GM19455 (cell line): ENCODE data around the gene XK.
"Not testable (repeated sequence)": the region's sequence is repeated elsewhere in the genome, so short reads cannot be mapped to it uniquely, and the experiment has no call there.

Source experiments
- ATAC-seq: cut with Tn5 transposase; IDR thresholded peaks from one replicate; pipeline ENCODE4 v1.9.1; 2021; ENCODE audit not compliant: unreplicated experiment

The XK gene

GRCh38 chrX:37752281-37752680 is 66.7 kb downstream of the XK start:
- no peak for ATAC-seq

GRCh38 chrX:37752936-37753335 is 67.3 kb downstream of the XK start:
- ATAC-seq, result no peak

GRCh38 chrX:37753384-37753783 is 67.8 kb downstream of the XK start:
- no peak for ATAC-seq

- ATAC-seq, result no peak
These were observed 68.9 kb downstream of the XK start for GRCh38 chrX:37754516-37754915.

- ATAC-seq, result peak; percentile 96
These were observed 69.4 kb downstream of the XK start for GRCh38 chrX:37755025-37755424.

GRCh38 chrX:37757082-37757481 is 71.5 kb downstream of the XK start:
- ATAC-seq, result no peak

- no peak for ATAC-seq
These were observed 73.8 kb downstream of the XK start for GRCh38 chrX:37759351-37759750.

GRCh38 chrX:37759878-37760418 is 74.4 kb downstream of the XK start:
- ATAC-seq, result no peak

GRCh38 chrX:37763400-37763799 is 77.8 kb downstream of the XK start:
- ATAC-seq, result no peak

GRCh38 chrX:37765507-37765906 is 79.9 kb downstream of the XK start:
- ATAC-seq, result no peak

GRCh38 chrX:37767430-37767829 is 81.8 kb downstream of the XK start:
- ATAC-seq, result no peak

GRCh38 chrX:37768866-37769265 is 83.3 kb downstream of the XK start:
- not testable (repeated sequence) for ATAC-seq

GRCh38 chrX:37776283-37776986 is 90.8 kb downstream of the XK start:
- peak; percentile 52 for ATAC-seq

GRCh38 chrX:37776987-37777325 is 91.4 kb downstream of the XK start:
- peak; percentile 3 for ATAC-seq

- ATAC-seq, result no peak
These were observed 94.3 kb downstream of the XK start, which contains the start of gene CYBB for GRCh38 chrX:37779857-37780256. Gene CYBB (plus strand): TSS chrX:37780059. CDS start chrX:37780078, 19 bp downstream.

GRCh38 chrX:37781081-37781480 is 95.5 kb downstream of the XK start:
- no peak for ATAC-seq
